Tibial nerve (tissue), 3 donors: ENCODE results near the gene KRT36.

Source experiments
- CTCF ChIP-seq, 5 experiments: fragments of 200-600 bp in 3 of 5; fragments of 450-650 bp in 2 of 5; sonication (generic) in 3 of 5; IDR thresholded peaks; one replicate each; pipeline ENCODE4 v1.5.1; 2016 to 2019; ENCODE audit warnings: antibody characterized with exemption in 5 of 5, mild to moderate bottlenecking in 3 of 5, moderate library complexity in 2 of 5
- POLR2A ChIP-seq, 2 donors: fragments of 450-650 bp; IDR thresholded peaks; one replicate each; pipeline ENCODE4 v1.6.1; 2017; ENCODE audit warnings: antibody characterized with exemption in 2 of 2, mild to moderate bottlenecking in 2 of 2, moderate library complexity in 2 of 2

- TF ChIP-seq CTCF (IDR thresholded peaks at IDR 0.05) (no peak), POLR2A (IDR thresholded peaks at IDR 0.05) (no peak)
Observed at GRCh38 chr17:41440531-41441033, 49.1 kb downstream of the KRT36 start, which contains the start of gene KRT38.
